Activated CD4-positive, alpha-beta T cell treated with anti-CD3 and anti-CD28 coated beads, Interleukin-2, Interleukin-6, amounts not matched to agents 100 ng/mL and 50 ng/mL, durations not matched to agents 16 hours and 8 hours (primary cell): ENCODE data around the gene PABPC4L.
"Not testable (repeated sequence)": the region's sequence is repeated elsewhere in the genome, so short reads cannot be mapped to it uniquely, and the experiment has no call there.

Experiments
- DNase-seq: peaks from one replicate; pipeline ENCODE4 v3.0.0-alpha.2; 2020

PABPC4L gene

GRCh38 chr4:134201216-134202161, at the start of gene PABPC4L:
Gene PABPC4L, minus strand, starts transcription at chr4:134201789. Its CDS starts 770 bp downstream, at chr4:134201019.
- DNase-seq = no peak

DNA sequence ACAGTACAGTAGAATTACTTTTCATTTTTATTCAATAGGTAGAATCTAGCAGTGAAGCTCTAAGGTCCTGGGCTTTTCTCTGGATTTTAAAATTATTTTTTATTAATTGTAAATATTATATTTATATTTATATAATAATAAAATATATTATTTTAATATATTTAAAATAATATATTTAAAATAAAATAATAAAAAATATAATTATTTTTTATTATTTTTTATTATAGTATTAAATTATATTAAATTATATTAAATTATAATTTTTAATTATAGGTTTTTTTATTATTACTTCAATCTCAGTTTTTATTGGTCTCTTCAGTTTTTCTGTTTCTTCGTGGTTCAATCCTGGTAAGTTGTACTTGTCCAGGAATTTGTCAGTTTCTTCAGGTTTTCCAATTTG, 49.7 kb upstream of the PABPC4L start:
- DNase-seq = no peak

GRCh38 chr4:134243742-134244713, 42.4 kb upstream of the PABPC4L start:
- DNase-seq = no peak

- DNase-seq = no peak
These were observed 17.5 kb upstream of the PABPC4L start for GRCh38 chr4:134219043-134219442.

- no peak for DNase-seq
These were observed 14.8 kb upstream of the PABPC4L start for GRCh38 chr4:134216411-134216810.

GRCh38 chr4:134215620-134216344, 14.2 kb upstream of the PABPC4L start:
- no peak for DNase-seq

DNA sequence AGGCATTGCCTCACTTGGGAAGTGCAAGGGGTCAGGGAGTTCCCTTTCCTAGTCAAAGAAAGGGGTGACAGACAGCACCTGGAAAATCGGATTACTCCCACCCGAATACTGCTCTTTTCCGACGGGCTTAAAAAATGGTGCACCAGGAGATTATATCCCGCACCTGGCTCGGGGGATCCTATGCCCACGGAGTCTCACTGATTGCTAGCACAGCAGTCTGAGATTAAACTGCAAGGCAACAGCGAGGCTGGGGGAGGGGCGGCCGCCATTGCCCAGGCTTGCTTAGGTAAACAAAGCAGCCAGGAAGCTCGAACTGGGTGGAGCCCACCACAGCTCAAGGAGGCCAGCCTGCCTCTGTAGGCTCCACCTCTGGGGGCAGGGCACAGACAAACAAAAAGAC, 6.4 kb upstream of the PABPC4L start:
- DNase-seq = not testable (repeated sequence)

- no peak for DNase-seq
These were observed 772 bp upstream of the PABPC4L start for GRCh38 chr4:134202166-134202956.

- no peak for DNase-seq
These were observed 776 bp downstream of the PABPC4L start for GRCh38 chr4:134200811-134201215.

- DNase-seq = no peak
These were observed 11.6 kb downstream of the PABPC4L start for GRCh38 chr4:134189949-134190348.

DNA sequence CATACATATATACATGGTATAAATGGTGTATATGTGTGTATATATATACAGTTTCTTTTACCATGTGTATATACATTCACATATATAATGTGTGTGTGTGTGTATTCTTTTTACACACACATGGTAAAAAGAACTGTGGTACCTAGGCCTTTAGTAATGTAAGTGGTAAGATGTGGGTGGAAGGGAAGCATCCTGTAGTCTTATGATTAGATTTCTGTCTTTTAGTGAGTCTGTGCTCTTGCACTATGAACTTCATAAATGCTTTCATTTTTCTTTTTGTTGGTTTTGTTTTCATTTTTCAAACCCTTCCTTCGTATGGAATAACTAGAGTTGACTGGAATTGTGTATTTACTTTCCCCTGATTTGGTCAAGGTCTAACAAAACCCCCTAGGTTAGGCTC, 12.1 kb downstream of the PABPC4L start:
- no peak for DNase-seq

- DNase-seq = no peak
These were observed 22.9 kb downstream of the PABPC4L start for GRCh38 chr4:134178706-134179105.

GRCh38 chr4:134174271-134174670, 27.3 kb downstream of the PABPC4L start:
- no peak for DNase-seq

- no peak for DNase-seq
These were observed 41.4 kb downstream of the PABPC4L start for GRCh38 chr4:134160211-134160610.

- no peak for DNase-seq
These were observed 47.5 kb downstream of the PABPC4L start for GRCh38 chr4:134154097-134154496.

- no peak for DNase-seq
These were observed 53.6 kb downstream of the PABPC4L start for GRCh38 chr4:134147941-134148340.
